Neural cell (in vitro differentiated cells): ENCODE results near the gene ITPRID2. TPM values are rescaled to one million over a fixed set of nuclear protein-coding genes. Genes with fewer than 3 reads are reported as not detected.
A peak's percentile ranks its signal among the peaks of the same experiment; 100 is the strongest.

ENCODE experiments used
- H2AFZ ChIP-seq: fragments of 200-600, 300-800 bp; sonication (generic), shearing (Covaris generic); 2 replicates; pipeline ENCODE4 v1.6.0; 2014; ENCODE audit warnings: low read depth, mild to moderate bottlenecking, antibody characterized with exemption, low read length, moderate library complexity
- H3F3A ChIP-seq: fragments of 200-600 bp; shearing (Covaris generic); 2 replicates; pipeline ENCODE4 v1.6.1; 2016; ENCODE audit warnings: mild to moderate bottlenecking, moderate library complexity, mixed read lengths, antibody characterized with exemption, low read length; ENCODE audit not compliant: insufficient read depth, poor library complexity, severe bottlenecking
- H3K27ac ChIP-seq: fragments of 200-600, 300-800 bp; sonication (generic), shearing (Covaris generic); 2 replicates; pipeline ENCODE4 v1.5.1; 2014; ENCODE audit warnings: mild to moderate bottlenecking, low read length, moderate library complexity
- H3K27me3 ChIP-seq: fragments of 300-800, 200-600 bp; sonication (generic), shearing (Covaris generic); 2 replicates; pipeline ENCODE4 v1.6.0; 2014; ENCODE audit warnings: mild to moderate bottlenecking, low read depth, low read length, moderate library complexity; ENCODE audit not compliant: insufficient read depth
- H3K36me3 ChIP-seq: fragments of 300-800, 200-600 bp; sonication (generic), shearing (Covaris generic); 2 replicates; pipeline ENCODE4 v1.5.1; 2014; ENCODE audit warnings: mild to moderate bottlenecking, antibody characterized with exemption, low read length, moderate library complexity; ENCODE audit not compliant: insufficient read depth
- H3K4me2 ChIP-seq: fragments of 300-800, 200-600 bp; sonication (generic), shearing (Covaris generic); 2 replicates; pipeline ENCODE4 v1.6.0; 2014; ENCODE audit warnings: mild to moderate bottlenecking, low read length
- H3K4me3 ChIP-seq: fragments of 300-800, 200-600 bp; sonication (generic), shearing (Covaris generic); 2 replicates; pipeline ENCODE4 v1.5.1; 2014; ENCODE audit warnings: mild to moderate bottlenecking, low read length, moderate library complexity
- H3K79me2 ChIP-seq: fragments of 200-600 bp; shearing (Covaris generic); replicated peaks from 2 replicates; pipeline ENCODE4 v1.6.0; 2014; ENCODE audit warnings: mild to moderate bottlenecking, low read length, moderate library complexity; ENCODE audit not compliant: insufficient read depth
- H3K9ac ChIP-seq: fragments of 300-800, 200-600 bp; sonication (generic), shearing (Covaris generic); 2 replicates; pipeline ENCODE4 v1.6.1; 2016; ENCODE audit warnings: mild to moderate bottlenecking, low read length, mixed read lengths
- H3K9me2 ChIP-seq: fragments of 200-600 bp; shearing (Covaris generic); 2 replicates; pipeline ENCODE4 v1.6.1; 2016; ENCODE audit warnings: mild to moderate bottlenecking, low read length, mixed read lengths; ENCODE audit not compliant: insufficient read depth
- H3K9me3 ChIP-seq: fragments of 200-600, 300-800 bp; sonication (generic), shearing (Covaris generic); 2 replicates; pipeline ENCODE4 v1.6.1; 2016; ENCODE audit warnings: mild to moderate bottlenecking, mixed run types, low read length, moderate library complexity, mixed read lengths
- H4K20me1 ChIP-seq: fragments of 200-600 bp; shearing (Covaris generic); 2 replicates; pipeline ENCODE4 v1.6.1; 2016; ENCODE audit warnings: mild to moderate bottlenecking, mixed run types; ENCODE audit not compliant: insufficient read depth
- EP300 ChIP-seq: fragments of 450-650 bp; conservative IDR thresholded peaks from 2 replicates; pipeline ENCODE4 v1.6.1; 2014; ENCODE audit warnings: antibody characterized with exemption, mild to moderate bottlenecking, moderate library complexity; ENCODE audit not compliant: poor library complexity, severe bottlenecking
- EZH2 ChIP-seq: fragments of 200-600, 300-800 bp; shearing (Covaris generic), sonication (generic); IDR thresholded peaks from 2 replicates; pipeline ENCODE4 v1.6.1; 2014; ENCODE audit warnings: antibody characterized with exemption, low read length, borderline replicate concordance, mild to moderate bottlenecking; ENCODE audit not compliant: insufficient read depth, poor library complexity, severe bottlenecking
- MXI1 ChIP-seq: fragments of 450-650 bp; conservative IDR thresholded peaks from 2 replicates; pipeline ENCODE4 v1.6.1; 2014; ENCODE audit warnings: antibody characterized with exemption, mild to moderate bottlenecking; ENCODE audit not compliant: poor library complexity, severe bottlenecking
- POLR2AphosphoS5 ChIP-seq: IDR thresholded peaks from 2 replicates; pipeline ENCODE4 v1.6.1; 2012
- RAD21 ChIP-seq: fragments of 450-650 bp; conservative IDR thresholded peaks from 2 replicates; pipeline ENCODE4 v1.6.1; 2014; ENCODE audit warnings: antibody characterized with exemption, mild to moderate bottlenecking, moderate library complexity
- SMC3 ChIP-seq: fragments of 450-650 bp; conservative IDR thresholded peaks from 2 replicates; pipeline ENCODE4 v1.6.1; 2014; ENCODE audit warnings: antibody characterized with exemption, mild to moderate bottlenecking, moderate library complexity; ENCODE audit not compliant: poor library complexity
- TAF1 ChIP-seq: IDR thresholded peaks from 2 replicates; pipeline ENCODE4 v1.6.1; 2012; ENCODE audit warnings: low read depth
- polyA plus RNA-seq: library from polyadenylated mRNA; depleted of rRNA; stranded (reverse); fragments of >200 nt; gene quantifications from 2 replicates; pipeline ENCODE4 v1.2.3, GENCODE V29; 2014
- TF ChIP-seq, protein P1 (sequence below): fragments of 450-650 bp; IDR thresholded peaks from 2 replicates; pipeline ENCODE4 v1.5.1; 2014; ENCODE audit warnings: antibody characterized with exemption, mild to moderate bottlenecking, moderate library complexity; ENCODE audit not compliant: poor library complexity, severe bottlenecking
- TF ChIP-seq, protein P2 (sequence below): IDR thresholded peaks from 2 replicates; pipeline ENCODE4 v1.6.1; 2012; ENCODE audit warnings: borderline replicate concordance

Gene ITPRID2
- polyA plus RNA-seq, 1 donor from 2014 or later = 42.0 TPM

- H3K36me3 ChIP-seq = no peaks in the 10 kb centered on the region
- no peaks in the 10 kb centered on the region for H3F3A ChIP-seq
- peak overlapping the region; percentile 66 for H3K4me2 ChIP-seq
- peak overlapping the region; percentile 84 for H2AFZ ChIP-seq
- H3K79me2 ChIP-seq = peaks cover 3% of the 10 kb centered on the region
- H3K4me3 ChIP-seq = peak overlapping the region; percentile 85
- no peaks in the 10 kb centered on the region for H4K20me1 ChIP-seq
- H3K27me3 ChIP-seq = no peaks in the 10 kb centered on the region
- H3K9me2 ChIP-seq = no peaks in the 10 kb centered on the region
- peak overlapping the region; percentile 72 for H3K9ac ChIP-seq
- H3K27ac ChIP-seq = peak overlapping the region; percentile 36
- TF ChIP-seq, protein P1, sequence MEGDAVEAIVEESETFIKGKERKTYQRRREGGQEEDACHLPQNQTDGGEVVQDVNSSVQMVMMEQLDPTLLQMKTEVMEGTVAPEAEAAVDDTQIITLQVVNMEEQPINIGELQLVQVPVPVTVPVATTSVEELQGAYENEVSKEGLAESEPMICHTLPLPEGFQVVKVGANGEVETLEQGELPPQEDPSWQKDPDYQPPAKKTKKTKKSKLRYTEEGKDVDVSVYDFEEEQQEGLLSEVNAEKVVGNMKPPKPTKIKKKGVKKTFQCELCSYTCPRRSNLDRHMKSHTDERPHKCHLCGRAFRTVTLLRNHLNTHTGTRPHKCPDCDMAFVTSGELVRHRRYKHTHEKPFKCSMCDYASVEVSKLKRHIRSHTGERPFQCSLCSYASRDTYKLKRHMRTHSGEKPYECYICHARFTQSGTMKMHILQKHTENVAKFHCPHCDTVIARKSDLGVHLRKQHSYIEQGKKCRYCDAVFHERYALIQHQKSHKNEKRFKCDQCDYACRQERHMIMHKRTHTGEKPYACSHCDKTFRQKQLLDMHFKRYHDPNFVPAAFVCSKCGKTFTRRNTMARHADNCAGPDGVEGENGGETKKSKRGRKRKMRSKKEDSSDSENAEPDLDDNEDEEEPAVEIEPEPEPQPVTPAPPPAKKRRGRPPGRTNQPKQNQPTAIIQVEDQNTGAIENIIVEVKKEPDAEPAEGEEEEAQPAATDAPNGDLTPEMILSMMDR = peak; percentile 62
- no peak for TF ChIP-seq EZH2
- TF ChIP-seq, protein P2, sequence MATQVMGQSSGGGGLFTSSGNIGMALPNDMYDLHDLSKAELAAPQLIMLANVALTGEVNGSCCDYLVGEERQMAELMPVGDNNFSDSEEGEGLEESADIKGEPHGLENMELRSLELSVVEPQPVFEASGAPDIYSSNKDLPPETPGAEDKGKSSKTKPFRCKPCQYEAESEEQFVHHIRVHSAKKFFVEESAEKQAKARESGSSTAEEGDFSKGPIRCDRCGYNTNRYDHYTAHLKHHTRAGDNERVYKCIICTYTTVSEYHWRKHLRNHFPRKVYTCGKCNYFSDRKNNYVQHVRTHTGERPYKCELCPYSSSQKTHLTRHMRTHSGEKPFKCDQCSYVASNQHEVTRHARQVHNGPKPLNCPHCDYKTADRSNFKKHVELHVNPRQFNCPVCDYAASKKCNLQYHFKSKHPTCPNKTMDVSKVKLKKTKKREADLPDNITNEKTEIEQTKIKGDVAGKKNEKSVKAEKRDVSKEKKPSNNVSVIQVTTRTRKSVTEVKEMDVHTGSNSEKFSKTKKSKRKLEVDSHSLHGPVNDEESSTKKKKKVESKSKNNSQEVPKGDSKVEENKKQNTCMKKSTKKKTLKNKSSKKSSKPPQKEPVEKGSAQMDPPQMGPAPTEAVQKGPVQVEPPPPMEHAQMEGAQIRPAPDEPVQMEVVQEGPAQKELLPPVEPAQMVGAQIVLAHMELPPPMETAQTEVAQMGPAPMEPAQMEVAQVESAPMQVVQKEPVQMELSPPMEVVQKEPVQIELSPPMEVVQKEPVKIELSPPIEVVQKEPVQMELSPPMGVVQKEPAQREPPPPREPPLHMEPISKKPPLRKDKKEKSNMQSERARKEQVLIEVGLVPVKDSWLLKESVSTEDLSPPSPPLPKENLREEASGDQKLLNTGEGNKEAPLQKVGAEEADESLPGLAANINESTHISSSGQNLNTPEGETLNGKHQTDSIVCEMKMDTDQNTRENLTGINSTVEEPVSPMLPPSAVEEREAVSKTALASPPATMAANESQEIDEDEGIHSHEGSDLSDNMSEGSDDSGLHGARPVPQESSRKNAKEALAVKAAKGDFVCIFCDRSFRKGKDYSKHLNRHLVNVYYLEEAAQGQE = no peak
- TF ChIP-seq SMC3 = no peak
- TF ChIP-seq TAF1 = no peak
- peak; percentile 77 for TF ChIP-seq MXI1
- no peak for TF ChIP-seq POLR2AphosphoS5
- no peak for TF ChIP-seq RAD21
- TF ChIP-seq EP300 = no peak
- H3K9me3 ChIP-seq = no peaks in the 10 kb centered on the region
Measured at GRCh38 chr2:181891966-181892798, 652 bp downstream of the ITPRID2 start.

DNA sequence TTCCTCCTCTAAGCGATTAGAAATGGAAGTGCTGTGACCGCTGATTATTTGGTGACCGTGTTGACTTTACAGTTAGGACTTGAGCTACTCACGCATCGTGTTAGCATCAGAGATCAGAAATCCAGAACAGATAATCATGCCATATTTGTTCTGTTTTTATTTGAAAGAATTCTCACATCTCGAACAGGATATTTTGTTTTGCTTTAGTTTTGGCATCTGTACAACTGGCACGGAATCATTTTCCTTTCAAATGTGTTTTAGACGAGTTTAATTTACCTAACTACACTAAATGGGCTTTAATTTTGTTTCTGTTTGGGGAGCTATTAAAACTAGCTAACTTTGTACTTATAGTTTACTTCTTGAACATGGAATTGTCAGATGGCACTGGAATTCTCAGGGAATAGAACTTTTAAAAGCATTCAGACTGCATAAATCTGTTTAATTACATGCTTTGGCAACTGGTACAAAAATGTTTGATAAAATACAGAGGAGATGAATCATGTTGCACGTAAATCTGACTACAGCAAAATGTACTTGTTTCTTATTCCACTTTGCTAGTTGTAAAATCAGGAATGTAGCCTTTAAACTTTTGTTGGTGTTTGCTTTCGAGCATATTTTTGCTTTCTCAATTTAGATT lies 1.4 kb downstream of the ITPRID2 start:
- no peak overlapping the region for H3K27ac ChIP-seq
- H3K4me3 ChIP-seq = peak overlapping the region; percentile 85
- H2AFZ ChIP-seq = no peak overlapping the region
- H4K20me1 ChIP-seq = no peaks in the 10 kb centered on the region
- H3K9ac ChIP-seq = peak overlapping the region; percentile 72
- H3K4me2 ChIP-seq = peak overlapping the region; percentile 66
- TF ChIP-seq TAF1 = no peak
- TF ChIP-seq, protein P1 = no peak
- TF ChIP-seq SMC3 = no peak
- TF ChIP-seq, protein P2 = no peak
- no peak for TF ChIP-seq EZH2
- TF ChIP-seq EP300 = no peak
- TF ChIP-seq MXI1 = no peak
- no peak for TF ChIP-seq POLR2AphosphoS5
- TF ChIP-seq RAD21 = no peak
- H3F3A ChIP-seq = no peaks in the 10 kb centered on the region
- H3K79me2 ChIP-seq = peaks cover 3% of the 10 kb centered on the region
- H3K9me2 ChIP-seq = no peaks in the 10 kb centered on the region
- H3K36me3 ChIP-seq = no peaks in the 10 kb centered on the region
- no peaks in the 10 kb centered on the region for H3K9me3 ChIP-seq
- H3K27me3 ChIP-seq = no peaks in the 10 kb centered on the region
